Hepatocyte (in vitro differentiated cells): ENCODE data around the gene PCNT. TPM values are rescaled to one million over a fixed set of nuclear protein-coding genes. Genes with fewer than 3 reads are reported as not detected.

Experiments used
- DNase-seq: peaks from one replicate; pipeline ENCODE4 v3.0.0-alpha.2; 2016; ENCODE audit warnings: low spot score
- H2AFZ ChIP-seq: fragments of 200-600 bp; sonication (generic); 2 replicates; pipeline ENCODE4 v1.6.0; 2016; ENCODE audit warnings: antibody characterized with exemption, mild to moderate bottlenecking
- H3K27ac ChIP-seq: fragments of 200-600 bp; sonication (generic); 2 replicates; pipeline ENCODE4 v1.5.1; 2016; ENCODE audit warnings: mild to moderate bottlenecking
- H3K27me3 ChIP-seq: fragments of 200-600 bp; sonication (generic); 2 replicates; pipeline ENCODE4 v1.6.1; 2016
- H3K36me3 ChIP-seq: fragments of 200-600 bp; sonication (generic); replicated peaks from 2 replicates; pipeline ENCODE4 v1.5.1; 2016; ENCODE audit warnings: low read depth; ENCODE audit not compliant: insufficient read depth
- H3K4me1 ChIP-seq: fragments of 200-600 bp; sonication (generic); 2 replicates; pipeline ENCODE4 v1.5.1; 2016; ENCODE audit warnings: mild to moderate bottlenecking, moderate library complexity; ENCODE audit not compliant: insufficient read depth
- H3K4me2 ChIP-seq: fragments of 200-600 bp; sonication (generic); 2 replicates; pipeline ENCODE4 v1.6.0; 2016
- H3K4me3 ChIP-seq: fragments of 200-600 bp; sonication (generic); 2 replicates; pipeline ENCODE4 v1.5.1; 2016; ENCODE audit warnings: mild to moderate bottlenecking
- H3K79me2 ChIP-seq: fragments of 200-600 bp; sonication (generic); 2 replicates; pipeline ENCODE4 v1.6.0; 2017; ENCODE audit warnings: mild to moderate bottlenecking
- H3K9me2 ChIP-seq: fragments of 200-600 bp; sonication (generic); replicated peaks from 2 replicates; pipeline ENCODE4 v1.6.0; 2017; ENCODE audit warnings: mild to moderate bottlenecking; ENCODE audit not compliant: insufficient read depth
- H3K9me3 ChIP-seq: fragments of 200-600 bp; sonication (generic); 2 replicates; pipeline ENCODE4 v1.5.1; 2016; ENCODE audit warnings: low read depth, mild to moderate bottlenecking
- H4K20me1 ChIP-seq: fragments of 200-600 bp; sonication (generic); 2 replicates; pipeline ENCODE4 v1.6.0; 2016; ENCODE audit warnings: mild to moderate bottlenecking; ENCODE audit not compliant: insufficient read depth, poor library complexity, severe bottlenecking
- CTCF ChIP-seq: fragments of 200-600 bp; sonication (generic); IDR thresholded peaks from 2 replicates; pipeline ENCODE4 v1.5.1; 2016; ENCODE audit warnings: antibody characterized with exemption, mild to moderate bottlenecking; ENCODE audit not compliant: poor library complexity
- EZH2 ChIP-seq: fragments of 200-600 bp; sonication (generic); IDR thresholded peaks from 2 replicates; pipeline ENCODE4 v1.6.1; 2016; ENCODE audit warnings: antibody characterized with exemption, mild to moderate bottlenecking, borderline replicate concordance
- EZH2phosphoT487 ChIP-seq: fragments of 200-600 bp; sonication (generic); IDR thresholded peaks from one replicate; pipeline ENCODE4 v1.6.1; 2018; ENCODE audit warnings: antibody characterized with exemption, mild to moderate bottlenecking, low read depth, moderate library complexity; ENCODE audit not compliant: unreplicated experiment, severe bottlenecking
- WGBS: methylation state at CpG from one replicate; pipeline ENCODE4 v1.1.6; 2016; ENCODE audit warnings: low lambda C conversion rate; ENCODE audit errors: missing lambda C conversion rate; 5-methylcytosine and 5-hydroxymethylcytosine counted together
- polyA plus RNA-seq: library from polyadenylated mRNA; unstranded; fragments of >200 nt; fragmentation: Nextera tagmentation; extraction: Ambion mirVana; gene quantifications from 2 replicates; pipeline ENCODE4 v1.2.1, GENCODE V29; 2016
- total RNA-seq: library from RNA; depleted of rRNA; stranded (reverse); fragments of >200 nt; gene quantifications from 2 replicates; pipeline ENCODE4 v1.2.3, GENCODE V29; 2014

Gene PCNT
- total and polyA plus RNA-seq, 2 experiments from 2014 or later, result 11.5 to 14.3 TPM

- H3K9me2 ChIP-seq, result no peaks in the 10 kb centered on the region
- 91% methylated on average over 23 of the region's 23 CpGs for WGBS
- no peak for TF ChIP-seq EZH2phosphoT487
- no peak for TF ChIP-seq EZH2
- TF ChIP-seq CTCF, result no peak
- H3K79me2 ChIP-seq, result no peaks in the 10 kb centered on the region
- DNase-seq, result no peak
- H3K4me3 ChIP-seq, result no peak overlapping the region
- no peaks in the 10 kb centered on the region for H4K20me1 ChIP-seq
- H3K4me1 ChIP-seq, result no peaks in the 10 kb centered on the region
- no peak overlapping the region for H2AFZ ChIP-seq
- H3K9me3 ChIP-seq, result no peaks in the 10 kb centered on the region
- no peaks in the 10 kb centered on the region for H3K36me3 ChIP-seq
- no peak overlapping the region for H3K4me2 ChIP-seq
- no peak overlapping the region for H3K27ac ChIP-seq
- no peaks in the 10 kb centered on the region for H3K27me3 ChIP-seq
Measured at GRCh38 chr21:46356494-46357334, 32.8 kb downstream of the PCNT start.

DNA sequence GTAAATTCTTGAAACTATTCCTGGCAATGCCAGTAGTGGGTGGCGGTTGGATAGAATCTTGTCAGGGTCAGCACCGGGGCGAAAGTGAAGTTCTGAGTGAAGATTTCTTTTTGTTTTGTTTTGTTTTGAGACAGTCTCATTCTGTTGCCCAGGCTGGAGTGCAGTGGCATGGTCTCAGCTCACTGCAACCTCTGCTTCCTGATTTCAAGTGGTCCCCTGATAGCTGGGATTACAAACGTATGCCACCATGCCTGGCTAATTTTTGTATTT lies 33.3 kb downstream of the PCNT start:
- H3K9me2 ChIP-seq, result no peaks in the 10 kb centered on the region
- no peak overlapping the region for H2AFZ ChIP-seq
- WGBS, result 97% methylated on average over 4 of the region's 4 CpGs
- TF ChIP-seq EZH2 (no peak), EZH2phosphoT487 (no peak), CTCF (no peak)
- no peaks in the 10 kb centered on the region for H3K27me3 ChIP-seq
- no peaks in the 10 kb centered on the region for H3K36me3 ChIP-seq
- H3K9me3 ChIP-seq, result no peaks in the 10 kb centered on the region
- no peak for DNase-seq
- H3K4me3 ChIP-seq, result no peak overlapping the region
- no peaks in the 10 kb centered on the region for H3K4me1 ChIP-seq
- H4K20me1 ChIP-seq, result no peaks in the 10 kb centered on the region
- no peak overlapping the region for H3K4me2 ChIP-seq
- H3K79me2 ChIP-seq, result no peaks in the 10 kb centered on the region
- no peak overlapping the region for H3K27ac ChIP-seq

- H3K9me3 ChIP-seq, result no peaks in the 10 kb centered on the region
- H3K4me1 ChIP-seq, result no peaks in the 10 kb centered on the region
- no peaks in the 10 kb centered on the region for H3K79me2 ChIP-seq
- H3K4me2 ChIP-seq, result no peak overlapping the region
- no peaks in the 10 kb centered on the region for H3K27me3 ChIP-seq
- H2AFZ ChIP-seq, result no peak overlapping the region
- no peaks in the 10 kb centered on the region for H4K20me1 ChIP-seq
- H3K36me3 ChIP-seq, result no peaks in the 10 kb centered on the region
- H3K9me2 ChIP-seq, result no peaks in the 10 kb centered on the region
- no peak for DNase-seq
- 98% methylated on average over 19 of the region's 19 CpGs for WGBS
- H3K27ac ChIP-seq, result no peak overlapping the region
- TF ChIP-seq EZH2, result no peak
- no peak for TF ChIP-seq CTCF
- TF ChIP-seq EZH2phosphoT487, result no peak
- H3K4me3 ChIP-seq, result no peak overlapping the region
Measured at GRCh38 chr21:46357684-46358425, 33.9 kb downstream of the PCNT start.
